ENCODE data around the gene TECTB.
A peak's percentile ranks its signal among the peaks of the same experiment; 100 is the strongest.

The TECTB gene

GRCh38 chr10:112313234-112313633 is 30.0 kb downstream of the TECTB start:
- no peak for DNase-seq

GRCh38 chr10:112313911-112314310 is 30.7 kb downstream of the TECTB start:
- no peak for DNase-seq

- peak; percentile 57 to 68 for DNase-seq
Observed at GRCh38 chr10:112314822-112315474, 31.7 kb downstream of the TECTB start.

GRCh38 chr10:112327678-112328077 is 44.5 kb downstream of the TECTB start:
- DNase-seq, result no peak

DNA sequence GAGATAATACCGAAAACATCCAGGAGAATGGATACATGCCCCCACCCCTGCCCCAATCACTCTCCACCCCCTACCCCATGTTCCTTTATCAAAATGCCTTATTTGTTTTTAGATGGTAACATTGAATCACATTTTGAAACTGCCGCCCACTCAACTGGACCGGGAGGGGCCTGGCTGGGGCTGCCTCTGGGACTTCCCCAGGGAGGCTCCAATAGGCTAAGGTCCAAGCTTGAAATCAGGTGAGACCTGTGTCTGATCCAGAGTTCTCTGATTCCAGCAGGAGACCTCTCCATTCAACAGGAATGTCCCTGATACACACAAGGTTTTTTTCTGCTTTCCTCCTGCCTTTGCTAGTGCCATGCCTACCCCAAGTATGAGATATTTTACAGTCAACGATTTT is 47.0 kb downstream of the TECTB start:
- no peak for DNase-seq

- no peak for DNase-seq
Observed at GRCh38 chr10:112330607-112331160, 47.5 kb downstream of the TECTB start.

GRCh38 chr10:112332022-112332421 is 48.8 kb downstream of the TECTB start:
- no peak for DNase-seq

DNA sequence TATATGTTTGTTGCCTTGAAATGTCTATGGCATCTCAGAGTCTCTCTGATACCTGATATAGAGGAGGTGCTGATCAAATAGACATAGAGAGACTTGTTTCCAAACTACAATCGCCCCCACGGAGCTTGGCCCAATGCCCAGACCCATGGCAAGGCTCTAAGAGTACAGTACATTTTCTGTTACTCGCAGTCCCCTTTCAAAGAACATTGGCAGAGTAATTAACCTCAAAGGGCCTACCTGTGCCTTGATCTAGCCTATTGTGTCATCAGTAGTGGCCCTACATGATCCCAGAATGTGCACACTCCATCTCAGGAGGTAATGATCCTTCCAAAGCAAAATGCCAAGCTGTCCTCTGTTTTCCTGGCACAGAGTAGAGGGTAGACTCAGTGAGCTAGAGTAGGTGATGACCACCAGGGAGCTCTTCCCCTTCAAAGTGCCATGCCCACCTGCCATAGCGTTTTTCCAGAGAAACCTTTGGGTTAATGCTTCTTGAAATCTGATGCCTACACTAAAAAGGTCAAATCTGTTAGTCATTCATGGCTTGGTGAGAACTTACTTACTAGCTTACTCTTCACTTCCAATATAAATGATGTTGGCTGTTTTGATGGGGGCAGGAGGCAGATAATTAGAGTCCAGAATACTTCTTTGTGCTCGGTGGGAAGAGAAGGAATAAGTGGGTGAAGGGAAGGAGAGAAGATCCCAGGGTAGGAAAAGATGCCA is 49.5 kb downstream of the TECTB start:
- DNase-seq, result no peak

- DNase-seq, result no peak
Observed at GRCh38 chr10:112333452-112333851, 50.3 kb downstream of the TECTB start.

- no peak for DNase-seq
Observed at GRCh38 chr10:112335111-112335867, 52.1 kb downstream of the TECTB start.

- no peak for DNase-seq
Observed at GRCh38 chr10:112335868-112336265, 52.7 kb downstream of the TECTB start.

DNA sequence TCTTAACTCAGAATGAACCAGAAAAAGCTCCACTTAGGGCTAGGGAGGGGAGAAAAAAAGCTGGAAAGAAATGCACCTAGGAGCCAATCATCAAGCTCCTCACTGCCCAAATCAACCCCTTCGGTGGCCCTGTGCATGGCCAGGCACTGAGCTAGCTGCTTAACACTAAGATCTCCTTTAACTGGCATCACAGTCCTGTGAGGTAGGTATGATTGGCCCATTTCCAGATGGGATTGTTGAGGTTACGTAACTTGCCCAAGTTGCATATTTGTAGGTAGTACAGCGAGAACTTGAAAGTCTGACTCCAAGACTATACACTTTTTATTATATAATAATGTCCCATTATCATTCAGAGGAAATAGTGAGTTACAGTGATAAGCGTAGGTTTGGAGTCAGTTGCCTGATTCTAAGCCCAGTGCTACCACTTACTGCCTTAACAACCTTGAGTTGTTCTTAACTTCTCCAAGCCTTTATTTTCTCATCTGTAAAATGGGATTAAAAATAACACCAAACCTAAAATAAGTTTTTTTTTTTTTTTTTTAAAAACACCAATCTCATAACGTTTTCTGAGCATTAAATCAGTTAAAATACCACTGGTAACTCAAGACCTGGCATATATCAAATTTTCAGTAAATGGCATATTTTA is 53.5 kb downstream of the TECTB start:
- no peak for DNase-seq

DNA sequence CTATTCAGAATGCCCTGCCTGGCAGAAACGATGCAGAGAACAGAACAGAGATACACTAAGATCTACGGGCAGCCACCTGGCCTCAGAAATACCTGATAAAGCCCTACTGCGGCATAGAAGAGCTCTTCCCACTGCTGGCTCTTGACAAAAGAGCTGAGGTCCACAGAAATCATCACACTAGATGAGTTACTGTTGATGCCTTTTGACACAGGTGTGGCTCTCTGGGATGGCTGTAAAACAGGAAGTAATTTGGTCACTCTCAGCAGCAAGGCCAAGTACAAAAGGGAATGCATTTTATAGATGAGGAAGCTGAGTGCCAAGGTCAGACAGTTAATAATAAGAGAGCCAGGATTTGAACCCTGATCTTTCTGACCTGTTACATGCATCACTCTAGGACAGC is 55.8 kb downstream of the TECTB start:
- no peak for DNase-seq

DNA sequence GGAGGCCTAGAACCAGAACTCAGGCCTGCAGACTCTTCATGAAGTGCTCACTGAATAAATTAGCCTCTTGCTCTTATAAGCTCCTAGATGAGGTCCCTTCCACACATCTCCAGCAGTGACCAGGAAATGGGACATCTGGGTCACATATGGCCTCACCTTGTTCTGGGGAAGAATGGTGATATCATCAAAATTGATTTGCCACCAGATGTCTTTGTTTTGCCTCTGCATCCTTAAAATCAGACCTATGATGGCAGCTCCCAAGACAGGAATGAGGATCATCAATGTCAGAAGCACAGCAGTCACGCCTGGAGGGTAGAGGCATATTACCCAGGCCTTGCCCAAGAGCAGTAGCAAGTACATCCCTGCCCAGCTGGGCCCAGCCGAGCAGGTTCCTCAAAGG is 57.4 kb downstream of the TECTB start:
- DNase-seq, result no peak

DNA sequence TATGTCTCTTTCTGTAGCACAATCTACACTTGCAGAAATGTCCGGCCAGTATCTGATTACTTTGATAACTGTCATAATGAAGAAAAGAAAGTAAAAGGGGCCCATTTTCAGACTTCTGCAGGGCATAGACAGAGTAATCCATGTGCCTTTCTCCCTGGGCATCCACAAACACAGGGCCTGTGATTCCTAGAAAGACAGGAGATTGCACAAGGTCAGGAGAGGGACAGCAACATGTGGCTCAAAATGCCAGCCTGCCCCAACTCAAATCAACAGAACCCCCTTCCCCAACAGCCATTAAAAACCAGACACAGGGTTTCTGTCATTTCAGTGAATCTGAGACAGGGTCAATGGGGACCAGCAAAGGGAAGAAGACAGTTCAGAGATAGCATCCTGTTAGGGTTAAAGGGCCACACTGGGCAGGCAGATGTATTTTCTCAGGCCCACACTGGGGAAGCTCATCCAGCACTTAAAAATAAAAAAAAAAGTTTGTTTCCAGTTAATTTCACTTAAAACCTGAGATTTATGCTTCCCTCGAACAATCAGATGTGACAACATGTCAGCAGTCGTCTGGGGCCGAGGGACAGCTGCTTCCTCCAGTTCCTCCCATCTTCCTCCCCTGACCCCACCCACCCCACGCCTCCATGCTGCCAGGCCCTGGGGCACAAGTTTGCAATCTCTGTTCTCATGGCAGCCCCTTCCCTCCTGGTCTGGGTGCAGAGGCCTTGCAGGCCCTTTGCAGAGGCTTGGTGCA is 60.0 kb downstream of the TECTB start:
- DNase-seq, result no peak

DNA sequence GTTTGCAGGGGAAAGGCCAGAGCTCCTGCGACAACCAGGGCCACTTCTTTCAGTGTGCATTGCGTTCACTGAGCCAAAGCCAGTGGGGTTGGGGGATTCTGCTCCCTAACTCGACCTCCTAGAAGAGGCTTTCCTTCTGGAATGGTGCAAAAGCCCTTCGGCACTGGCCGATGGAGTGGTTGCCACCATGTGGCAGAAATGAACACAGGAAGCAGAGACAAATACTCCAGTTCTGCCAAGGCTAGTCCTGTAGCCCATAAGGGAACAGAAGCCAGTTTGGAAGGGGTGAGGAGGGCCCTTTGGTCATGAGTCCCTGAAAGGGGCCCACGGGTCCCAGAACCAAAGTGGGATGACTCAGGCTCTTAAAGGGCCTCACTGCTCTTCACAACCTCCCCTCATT is 61.1 kb downstream of the TECTB start:
- no peak for DNase-seq

GRCh38 chr10:112345202-112345601 is 62.0 kb downstream of the TECTB start:
- DNase-seq, result no peak

DNA sequence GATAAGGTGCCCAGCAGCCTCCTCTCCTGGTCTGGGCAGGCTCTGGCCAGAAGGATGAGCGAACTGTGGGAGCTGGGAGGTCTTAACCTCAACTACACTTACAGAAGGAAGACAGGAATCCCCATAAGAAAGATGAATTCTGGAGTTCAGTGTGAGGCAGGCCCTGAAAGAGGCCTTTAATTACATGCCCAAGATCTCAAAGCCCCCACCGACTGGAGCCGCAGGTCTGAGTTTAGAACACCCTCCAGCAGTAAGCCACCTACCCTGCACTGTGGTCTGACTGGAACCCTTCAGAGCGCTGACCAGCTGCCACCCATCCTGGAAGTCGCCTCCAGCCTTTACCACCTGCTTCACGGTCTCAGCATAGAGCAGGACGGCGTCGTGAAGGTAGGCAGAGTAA is 62.5 kb downstream of the TECTB start:
- no peak for DNase-seq

DNA sequence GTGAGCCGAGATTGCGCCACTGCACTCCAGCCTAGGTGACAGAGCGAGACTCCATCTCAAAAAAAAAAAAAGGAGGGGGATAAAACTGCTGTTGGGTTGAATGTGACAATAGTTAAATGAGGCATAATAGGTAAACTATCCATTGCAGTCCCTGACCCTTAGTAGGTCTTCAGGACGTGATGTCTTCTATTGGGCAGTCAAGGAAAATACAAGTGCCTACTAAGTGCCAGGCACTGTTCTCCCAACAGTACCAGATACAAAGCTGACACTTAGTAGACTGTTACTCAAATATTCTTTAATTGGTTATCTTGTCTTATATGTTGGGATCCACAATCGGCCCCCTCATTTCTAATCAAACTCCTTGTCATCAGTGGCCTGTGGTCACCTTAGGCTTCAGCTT is 63.6 kb downstream of the TECTB start:
- no peak for DNase-seq

GRCh38 chr10:112347709-112348671 is 64.8 kb downstream of the TECTB start:
- DNase-seq, result no peak

GRCh38 chr10:112348759-112349158 is 65.6 kb downstream of the TECTB start:
- DNase-seq, result no peak
